HFF-Myc (cell line): ENCODE data around the gene PPY.
"Not testable (repeated sequence)": the region's sequence is repeated elsewhere in the genome, so short reads cannot be mapped to it uniquely, and the experiment has no call there.

ENCODE experiments used
- DNase-seq: peaks from one replicate; pipeline ENCODE4 v3.0.0-alpha.2; 2011; ENCODE audit warnings: low read depth; ENCODE audit errors: extremely low read depth
- H3K4me3 ChIP-seq: replicated peaks from 2 replicates; pipeline ENCODE4 v1.5.1; 2011; ENCODE audit warnings: low read depth, mild to moderate bottlenecking, control low read depth, low read length
- TF ChIP-seq, protein P1 (sequence below): IDR thresholded peaks from 2 replicates; pipeline ENCODE4 v1.5.1; 2012; ENCODE audit warnings: mild to moderate bottlenecking, low read depth, low read length, control low read depth; ENCODE audit errors: missing control alignments

The PPY gene

DNA sequence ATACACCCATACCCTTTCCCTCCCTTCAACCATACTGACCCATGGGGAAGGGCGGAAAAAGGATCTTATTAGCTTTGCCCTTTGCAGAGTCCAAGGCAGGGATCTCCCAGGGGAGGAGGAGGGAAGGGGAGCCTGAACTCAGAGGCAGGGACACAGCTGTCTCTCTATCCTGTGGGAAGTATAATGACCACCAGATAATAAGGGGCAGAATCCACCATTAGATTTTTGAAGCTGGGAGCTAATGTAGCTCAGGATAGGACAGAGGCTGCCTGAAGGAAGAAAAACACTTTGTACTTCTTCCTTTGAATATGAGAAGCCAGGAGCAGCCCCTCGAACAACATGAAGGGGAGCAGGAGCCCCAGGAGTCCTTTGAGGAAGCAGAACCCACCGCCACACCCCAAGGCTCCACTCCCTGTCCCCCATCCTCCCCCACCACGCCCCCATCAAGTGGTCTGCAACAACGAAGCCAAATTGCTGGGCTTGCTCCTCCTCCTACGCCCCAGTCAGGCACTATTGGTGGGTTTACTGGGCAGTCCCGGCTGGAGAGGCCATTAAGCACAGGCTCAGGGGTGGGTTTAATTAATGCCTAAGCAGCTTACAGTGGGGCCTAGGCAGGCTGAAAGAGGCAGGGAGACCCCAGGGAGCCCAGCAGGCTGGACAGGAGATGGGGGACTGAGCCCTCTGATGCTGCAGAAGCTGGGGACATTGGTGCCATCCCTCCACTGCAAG lies 40.3 kb downstream of the PPY start:
- no peak overlapping the region for H3K4me3 ChIP-seq
- DNase-seq = no peak
- TF ChIP-seq, protein P1, sequence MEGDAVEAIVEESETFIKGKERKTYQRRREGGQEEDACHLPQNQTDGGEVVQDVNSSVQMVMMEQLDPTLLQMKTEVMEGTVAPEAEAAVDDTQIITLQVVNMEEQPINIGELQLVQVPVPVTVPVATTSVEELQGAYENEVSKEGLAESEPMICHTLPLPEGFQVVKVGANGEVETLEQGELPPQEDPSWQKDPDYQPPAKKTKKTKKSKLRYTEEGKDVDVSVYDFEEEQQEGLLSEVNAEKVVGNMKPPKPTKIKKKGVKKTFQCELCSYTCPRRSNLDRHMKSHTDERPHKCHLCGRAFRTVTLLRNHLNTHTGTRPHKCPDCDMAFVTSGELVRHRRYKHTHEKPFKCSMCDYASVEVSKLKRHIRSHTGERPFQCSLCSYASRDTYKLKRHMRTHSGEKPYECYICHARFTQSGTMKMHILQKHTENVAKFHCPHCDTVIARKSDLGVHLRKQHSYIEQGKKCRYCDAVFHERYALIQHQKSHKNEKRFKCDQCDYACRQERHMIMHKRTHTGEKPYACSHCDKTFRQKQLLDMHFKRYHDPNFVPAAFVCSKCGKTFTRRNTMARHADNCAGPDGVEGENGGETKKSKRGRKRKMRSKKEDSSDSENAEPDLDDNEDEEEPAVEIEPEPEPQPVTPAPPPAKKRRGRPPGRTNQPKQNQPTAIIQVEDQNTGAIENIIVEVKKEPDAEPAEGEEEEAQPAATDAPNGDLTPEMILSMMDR = no peak

DNA sequence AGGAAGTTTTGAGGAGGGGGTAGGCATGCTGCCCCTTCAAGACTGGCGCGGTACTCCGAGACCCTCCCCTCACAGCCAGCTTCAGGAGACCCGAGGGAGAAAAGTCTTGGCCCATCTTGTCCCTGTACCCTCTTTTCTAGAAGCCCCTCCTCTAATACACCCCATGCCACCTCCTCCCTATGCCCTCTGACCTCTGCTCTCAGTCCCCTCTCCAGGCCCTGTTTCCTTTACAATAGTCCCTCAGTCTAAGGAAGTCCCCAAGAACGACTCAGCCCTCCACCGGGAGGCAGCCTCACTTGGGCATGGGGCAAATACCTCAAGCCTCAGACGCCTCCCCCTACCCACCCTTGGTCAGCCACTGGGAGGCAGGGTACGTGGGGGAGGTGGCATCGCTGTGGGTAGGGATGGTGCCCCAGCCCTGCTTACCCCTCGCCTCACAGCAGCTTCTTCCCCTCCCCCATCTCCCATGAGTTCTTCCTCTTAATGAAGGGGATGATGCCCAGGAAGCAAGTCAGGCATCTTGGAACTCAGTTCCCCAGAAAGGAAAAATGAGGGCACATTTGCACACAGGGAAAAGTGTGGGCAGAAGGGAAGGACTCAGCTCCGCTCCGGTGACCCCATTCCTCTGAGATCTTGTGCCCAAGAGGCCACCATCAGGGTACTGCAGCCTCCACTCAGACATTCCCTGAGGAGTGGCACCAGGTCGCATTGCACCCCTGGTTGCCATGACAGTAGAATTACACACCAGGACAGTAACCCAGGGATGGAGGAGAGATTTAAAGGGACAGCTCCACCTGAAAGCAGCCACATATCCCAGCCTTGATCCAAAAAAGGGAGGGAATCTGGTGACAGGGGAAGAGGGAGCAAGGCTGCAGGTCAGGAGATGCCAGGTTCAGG lies 41.2 kb downstream of the PPY start:
- H3K4me3 ChIP-seq = peak overlapping the region; percentile 25
- TF ChIP-seq, protein P1 = no peak

DNA sequence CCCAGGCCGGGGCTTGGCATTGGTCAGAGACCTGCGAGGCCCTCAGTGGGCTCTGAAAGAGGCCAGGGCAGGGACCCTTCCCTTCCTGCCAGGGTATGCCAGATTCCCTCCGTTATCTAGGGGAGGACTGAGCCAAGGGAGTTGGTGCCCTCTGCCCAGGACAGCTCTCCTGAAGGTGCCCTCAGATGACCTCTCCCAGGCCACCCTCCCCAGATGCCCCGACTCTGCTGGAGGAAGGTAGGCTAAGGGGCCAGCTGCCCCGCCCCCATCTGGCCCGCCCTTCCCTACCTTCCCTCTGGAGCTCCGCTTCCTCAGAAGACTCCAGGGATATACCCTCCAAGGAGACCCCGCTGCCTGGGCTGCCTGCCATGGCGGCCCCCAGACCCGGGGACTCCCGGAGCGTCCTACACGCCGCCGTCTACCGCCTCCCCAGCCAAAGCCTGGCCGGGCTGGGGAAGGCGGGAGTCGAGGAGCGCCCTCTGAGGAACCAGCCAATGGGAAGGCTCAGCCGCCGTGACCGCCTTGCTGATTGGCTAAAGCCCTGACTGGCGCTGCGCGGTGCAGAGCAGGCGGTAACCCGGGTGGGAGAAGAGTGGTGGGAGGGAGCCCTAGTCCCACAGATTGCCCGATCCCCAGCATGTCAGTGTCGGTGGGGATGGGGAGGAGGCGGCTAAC lies 42.0 kb downstream of the PPY start:
- TF ChIP-seq, protein P1 = no peak
- peak overlapping the region; percentile 25 for H3K4me3 ChIP-seq
- DNase-seq = no peak

More for the DNA sequence above, 41.2 kb downstream of the PPY start:
- no peak for DNase-seq

DNA sequence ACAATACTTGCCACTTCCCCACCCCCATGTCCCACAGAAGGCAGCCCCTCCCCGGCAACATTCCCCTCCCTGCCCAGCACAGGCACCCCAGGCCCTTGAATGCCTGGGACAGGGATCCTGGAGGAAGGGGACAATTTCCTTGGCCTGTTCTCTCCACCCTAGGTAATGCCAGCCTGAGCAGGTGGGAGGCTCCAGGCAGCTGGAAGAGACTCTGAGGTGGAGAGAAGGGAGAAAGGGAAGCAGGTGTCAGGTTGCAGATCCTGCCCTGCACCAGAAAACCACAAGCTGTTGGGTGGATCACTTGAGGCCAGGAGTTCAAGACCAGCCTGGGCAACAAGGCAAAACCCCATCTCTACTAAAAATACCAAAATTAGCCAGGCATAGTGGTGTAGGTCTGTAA lies 43.8 kb downstream of the PPY start:
- TF ChIP-seq, protein P1 = no peak
- no peak overlapping the region for H3K4me3 ChIP-seq
- DNase-seq = no peak

DNA sequence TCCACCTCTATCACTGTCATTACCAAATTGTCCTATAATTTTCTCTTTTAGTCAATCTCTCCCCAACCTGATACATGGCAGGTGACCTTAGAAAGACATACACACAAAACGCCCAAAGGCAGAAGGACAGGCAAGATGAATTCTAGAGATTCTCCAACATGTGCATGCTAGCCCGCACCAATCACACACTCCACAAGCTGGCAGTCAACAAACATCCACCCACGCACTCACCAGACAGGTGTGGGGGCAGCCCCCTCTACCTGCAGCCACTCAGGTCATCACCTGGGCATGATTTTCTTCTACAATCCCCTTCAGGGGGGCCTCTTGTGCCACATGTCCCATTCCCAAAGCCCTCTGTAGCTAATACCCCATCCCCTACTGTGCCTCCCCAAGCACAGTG lies 44.4 kb downstream of the PPY start:
- TF ChIP-seq, protein P1 = no peak

DNA sequence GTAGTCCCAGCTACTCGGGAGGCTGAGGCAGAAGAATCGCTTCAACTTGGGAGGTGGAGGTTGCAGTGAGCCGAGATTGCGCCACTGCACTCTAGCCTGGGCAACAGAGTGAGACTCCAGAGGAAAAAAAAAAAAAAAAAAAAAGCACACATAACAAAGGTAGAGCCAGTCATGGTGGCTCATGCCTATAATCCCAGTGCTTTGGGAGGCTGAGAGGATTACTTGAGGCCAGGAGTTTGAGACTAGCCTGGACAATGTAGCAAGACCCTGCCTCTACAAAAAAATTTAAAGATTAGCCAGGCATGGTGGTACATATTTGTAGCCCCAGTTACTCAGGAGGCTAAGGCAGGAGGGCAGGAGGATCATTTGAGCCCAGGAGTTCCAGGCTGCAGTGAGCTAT lies 47.8 kb downstream of the PPY start:
- DNase-seq = not testable (repeated sequence)

More for the DNA sequence above, 44.4 kb downstream of the PPY start:
- H3K4me3 ChIP-seq = no peak overlapping the region
- DNase-seq = no peak

DNA sequence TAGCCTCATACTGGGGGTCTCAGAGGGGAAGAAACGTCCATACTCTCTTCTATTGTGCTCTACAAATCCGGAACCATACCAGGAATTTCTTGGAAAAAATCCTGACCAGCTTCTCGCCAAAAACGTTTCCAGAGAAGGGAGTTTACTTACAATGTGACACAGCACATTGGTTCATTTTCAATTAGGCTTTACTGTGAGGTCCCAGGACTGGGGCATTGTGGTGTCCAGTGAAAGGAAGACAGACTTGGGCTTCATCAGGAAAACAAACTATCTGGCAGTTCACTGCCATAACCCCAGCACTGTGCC lies 49.7 kb downstream of the PPY start:
- TF ChIP-seq, protein P1 = no peak
- no peak for DNase-seq
- no peak overlapping the region for H3K4me3 ChIP-seq

More for the DNA sequence above, 47.8 kb downstream of the PPY start:
- not testable (repeated sequence) for H3K4me3 ChIP-seq
